Measurements from ENCODE around the gene FASTKD1.

The FASTKD1 gene

GRCh38 chr2:169526451-169526850 lies 47.2 kb downstream of the FASTKD1 start:
- TF ChIP-seq POLR2AphosphoS5 (IDR thresholded peaks at IDR 0.05; ENCODE audit: low read depth, low read length): no peak
- TF ChIP-seq TAF1 (IDR thresholded peaks at IDR 0.05; ENCODE audit: borderline replicate concordance, insufficient read depth, low read length): no peak
- TF ChIP-seq REST (IDR thresholded peaks at IDR 0.05; ENCODE audit: insufficient read depth in 1 of 2, low read depth in 2 of 2, low read length in 2 of 2): no peak
- TF ChIP-seq FOXP2 (optimal IDR thresholded peaks at IDR 0.05; ENCODE audit: borderline replicate concordance, extremely low read depth, extremely low read length, insufficient read depth): no peak
- TF ChIP-seq SIN3A (IDR thresholded peaks at IDR 0.05; ENCODE audit: borderline replicate concordance, insufficient read depth, low read length): no peak

GRCh38 chr2:169525434-169525833 lies 48.2 kb downstream of the FASTKD1 start:
- TF ChIP-seq REST (IDR thresholded peaks at IDR 0.05; ENCODE audit: insufficient read depth in 1 of 2, low read depth in 2 of 2, low read length in 2 of 2) (no peak), FOXP2 (optimal IDR thresholded peaks at IDR 0.05; ENCODE audit: borderline replicate concordance, extremely low read depth, extremely low read length, insufficient read depth) (no peak), SIN3A (IDR thresholded peaks at IDR 0.05; ENCODE audit: borderline replicate concordance, insufficient read depth, low read length) (no peak), POLR2AphosphoS5 (IDR thresholded peaks at IDR 0.05; ENCODE audit: low read depth, low read length) (no peak), TAF1 (IDR thresholded peaks at IDR 0.05; ENCODE audit: borderline replicate concordance, insufficient read depth, low read length) (no peak)

GRCh38 chr2:169523681-169524080 lies 50.0 kb downstream of the FASTKD1 start:
- no peak for TF ChIP-seq FOXP2 (optimal IDR thresholded peaks at IDR 0.05; ENCODE audit: borderline replicate concordance, extremely low read depth, extremely low read length, insufficient read depth)
- TF ChIP-seq POLR2AphosphoS5 (IDR thresholded peaks at IDR 0.05; ENCODE audit: low read depth, low read length): no peak
- TF ChIP-seq SIN3A (IDR thresholded peaks at IDR 0.05; ENCODE audit: borderline replicate concordance, insufficient read depth, low read length): no peak
- TF ChIP-seq REST (IDR thresholded peaks at IDR 0.05; ENCODE audit: insufficient read depth in 1 of 2, low read depth in 2 of 2, low read length in 2 of 2): no peak
- TF ChIP-seq TAF1 (IDR thresholded peaks at IDR 0.05; ENCODE audit: borderline replicate concordance, insufficient read depth, low read length): no peak

- TF ChIP-seq REST (IDR thresholded peaks at IDR 0.05; ENCODE audit: insufficient read depth in 1 of 2, low read depth in 2 of 2, low read length in 2 of 2): no peak
- TF ChIP-seq POLR2AphosphoS5 (IDR thresholded peaks at IDR 0.05; ENCODE audit: low read depth, low read length): no peak
- no peak for TF ChIP-seq SIN3A (IDR thresholded peaks at IDR 0.05; ENCODE audit: borderline replicate concordance, insufficient read depth, low read length)
- no peak for TF ChIP-seq FOXP2 (optimal IDR thresholded peaks at IDR 0.05; ENCODE audit: borderline replicate concordance, extremely low read depth, extremely low read length, insufficient read depth)
- no peak for TF ChIP-seq TAF1 (IDR thresholded peaks at IDR 0.05; ENCODE audit: borderline replicate concordance, insufficient read depth, low read length)
Measured at GRCh38 chr2:169520896-169521295, 52.8 kb downstream of the FASTKD1 start.

- TF ChIP-seq TAF1 (IDR thresholded peaks at IDR 0.05; ENCODE audit: borderline replicate concordance, insufficient read depth, low read length) (no peak), REST (IDR thresholded peaks at IDR 0.05; ENCODE audit: insufficient read depth in 1 of 2, low read depth in 2 of 2, low read length in 2 of 2) (no peak), SIN3A (IDR thresholded peaks at IDR 0.05; ENCODE audit: borderline replicate concordance, insufficient read depth, low read length) (no peak), FOXP2 (optimal IDR thresholded peaks at IDR 0.05; ENCODE audit: borderline replicate concordance, extremely low read depth, extremely low read length, insufficient read depth) (no peak), POLR2AphosphoS5 (IDR thresholded peaks at IDR 0.05; ENCODE audit: low read depth, low read length) (no peak)
Measured at GRCh38 chr2:169513926-169514325, 59.7 kb downstream of the FASTKD1 start.

Measured in PFSK-1 (cell line).